AG10803 (cell line): ENCODE results near the gene RHBDL1.

Experiments
- DNase-seq: peaks from one replicate; pipeline ENCODE4 v3.0.0; 2010; ENCODE audit warnings: low read depth
- H3K4me3 ChIP-seq: 2 replicates; pipeline ENCODE4 v1.5.1; 2011; ENCODE audit warnings: mild to moderate bottlenecking, low read length, control low read depth
- CTCF ChIP-seq: conservative IDR thresholded peaks from 2 replicates; pipeline ENCODE4 v1.5.1; 2011; ENCODE audit warnings: mild to moderate bottlenecking, low read length, control low read depth, inconsistent platforms

Gene RHBDL1

GRCh38 chr16:680967-681745 lies 5.7 kb downstream of the RHBDL1 start:
- peak; percentile 53 for DNase-seq
- no peak; the same call in 1 of the 2 replicates for TF ChIP-seq CTCF

GRCh38 chr16:681746-682427 lies 6.4 kb downstream of the RHBDL1 start:
- TF ChIP-seq CTCF: no peak

More at GRCh38 chr16:680967-681745, 5.7 kb downstream of the RHBDL1 start:
- H3K4me3 ChIP-seq: peak overlapping the region; percentile 76

GRCh38 chr16:682493-683395 lies 7.3 kb downstream of the RHBDL1 start:
- H3K4me3 ChIP-seq: peak overlapping the region; percentile 62
- TF ChIP-seq CTCF: no peak
- DNase-seq: no peak

More at GRCh38 chr16:681746-682427, 6.4 kb downstream of the RHBDL1 start:
- peak overlapping the region; percentile 76 for H3K4me3 ChIP-seq
- DNase-seq: no peak

- no peak for DNase-seq
- peak overlapping the region; percentile 62 for H3K4me3 ChIP-seq
- no peak for TF ChIP-seq CTCF
Observed at GRCh38 chr16:683396-684070, 8.1 kb downstream of the RHBDL1 start.

- DNase-seq: peak; percentile 94
- peak within 1 kb of the TSS; percentile 62 for H3K4me3 ChIP-seq
- TF ChIP-seq CTCF: no peak
Observed at GRCh38 chr16:684071-684794, 8.8 kb downstream of the RHBDL1 start, which contains the start of gene JMJD8. JMJD8 (minus strand) TSS chr16:684334; CDS start chr16:684319, 15 bp downstream.
